NCI-H2107 treated with DMSO at 0.1 percent for 48 hours (cell line): ENCODE results near the gene MAP3K12.
"Not testable (repeated sequence)": the region's sequence is repeated elsewhere in the genome, so short reads cannot be mapped to it uniquely, and the experiment has no call there.

Source experiments
- DNase-seq: peaks from one replicate; lab custom pipeline; 2025; ENCODE audit not compliant: unreplicated experiment; lab: John Stamatoyannopoulos, UW

Gene MAP3K12

GRCh38 chr12:53493610-53494391 is 5.5 kb downstream of the MAP3K12 start:
- DNase-seq: no peak

- DNase-seq: peak; percentile 72
Measured at GRCh38 chr12:53492830-53493609, 6.2 kb downstream of the MAP3K12 start.

- DNase-seq: no peak
Measured at GRCh38 chr12:53492188-53492587, 7.1 kb downstream of the MAP3K12 start.

GRCh38 chr12:53489242-53489864 is 9.9 kb downstream of the MAP3K12 start:
- DNase-seq: no peak

- no peak for DNase-seq
Measured at GRCh38 chr12:53486736-53487487, 12.3 kb downstream of the MAP3K12 start.

- DNase-seq: no peak
Measured at GRCh38 chr12:53485955-53486735, 13.1 kb downstream of the MAP3K12 start.

- DNase-seq: no peak
Measured at GRCh38 chr12:53484686-53485575, 14.3 kb downstream of the MAP3K12 start.

GRCh38 chr12:53483979-53484377 is 15.3 kb downstream of the MAP3K12 start:
- no peak for DNase-seq

GRCh38 chr12:53483225-53483978 is 15.9 kb downstream of the MAP3K12 start:
- no peak for DNase-seq

GRCh38 chr12:53482626-53483168 is 16.6 kb downstream of the MAP3K12 start:
- DNase-seq: no peak

- no peak for DNase-seq
Measured at GRCh38 chr12:53481939-53482586, 17.2 kb downstream of the MAP3K12 start.

- not testable (repeated sequence) for DNase-seq
Measured at GRCh38 chr12:53481458-53481857, 17.8 kb downstream of the MAP3K12 start.

GRCh38 chr12:53480491-53481442 is 18.5 kb downstream of the MAP3K12 start:
- no peak for DNase-seq

GRCh38 chr12:53479331-53479730 is 19.9 kb downstream of the MAP3K12 start:
- DNase-seq: no peak

GRCh38 chr12:53478865-53479264 is 20.4 kb downstream of the MAP3K12 start:
- no peak for DNase-seq

GRCh38 chr12:53476769-53477209 is 22.5 kb downstream of the MAP3K12 start:
- no peak for DNase-seq

- DNase-seq: no peak
Measured at GRCh38 chr12:53474819-53475218, 24.4 kb downstream of the MAP3K12 start.
